Measurements from ENCODE around the gene LDLRAD1. TPM values are rescaled to one million over a fixed set of nuclear protein-coding genes. Genes with fewer than 3 reads are reported as not detected.

LDLRAD1 gene, protein sequence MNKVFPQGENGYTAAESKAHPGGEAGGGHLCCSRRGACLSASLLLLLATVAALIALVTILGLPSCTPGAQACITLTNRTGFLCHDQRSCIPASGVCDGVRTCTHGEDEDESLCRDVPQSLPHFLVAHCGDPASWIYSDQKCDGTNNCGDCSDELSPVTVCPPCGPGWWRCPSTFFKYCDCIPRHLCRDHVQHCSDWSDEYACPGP
- not detected for total RNA-seq

DNA sequence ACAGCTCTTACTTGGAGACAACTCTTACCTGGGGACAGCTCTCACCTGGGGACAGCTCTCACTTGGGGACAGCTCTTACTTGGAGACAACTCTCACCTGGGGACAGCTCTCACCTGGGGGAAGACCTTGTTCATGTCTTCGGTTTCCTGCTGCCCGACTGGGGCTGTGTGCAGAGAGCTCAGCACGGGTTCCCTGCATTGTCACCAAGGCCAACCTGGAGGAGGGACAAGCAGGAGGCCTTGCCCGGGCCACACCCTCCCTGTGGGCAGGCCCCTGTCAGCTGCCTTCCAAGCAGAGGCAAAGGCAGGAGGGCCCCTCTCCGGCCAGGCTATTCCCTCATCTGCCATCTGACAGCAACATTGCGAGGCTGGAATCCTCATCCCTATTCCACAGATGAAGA, at the start of gene LDLRAD1:
Gene LDLRAD1, minus strand, starts transcription at position 208 of the 400 bp plus-strand sequence. Its CDS starts 74 bp downstream, at position 134.
- 41 to 43% methylated on average over 4 to 5 of the region's 6 CpGs for WGBS, 2 donors
- H3K4me3 ChIP-seq (ENCODE audit: low read depth, poor library complexity, severe bottlenecking), result no peak within 1 kb of the TSS
- TF ChIP-seq, protein P1, sequence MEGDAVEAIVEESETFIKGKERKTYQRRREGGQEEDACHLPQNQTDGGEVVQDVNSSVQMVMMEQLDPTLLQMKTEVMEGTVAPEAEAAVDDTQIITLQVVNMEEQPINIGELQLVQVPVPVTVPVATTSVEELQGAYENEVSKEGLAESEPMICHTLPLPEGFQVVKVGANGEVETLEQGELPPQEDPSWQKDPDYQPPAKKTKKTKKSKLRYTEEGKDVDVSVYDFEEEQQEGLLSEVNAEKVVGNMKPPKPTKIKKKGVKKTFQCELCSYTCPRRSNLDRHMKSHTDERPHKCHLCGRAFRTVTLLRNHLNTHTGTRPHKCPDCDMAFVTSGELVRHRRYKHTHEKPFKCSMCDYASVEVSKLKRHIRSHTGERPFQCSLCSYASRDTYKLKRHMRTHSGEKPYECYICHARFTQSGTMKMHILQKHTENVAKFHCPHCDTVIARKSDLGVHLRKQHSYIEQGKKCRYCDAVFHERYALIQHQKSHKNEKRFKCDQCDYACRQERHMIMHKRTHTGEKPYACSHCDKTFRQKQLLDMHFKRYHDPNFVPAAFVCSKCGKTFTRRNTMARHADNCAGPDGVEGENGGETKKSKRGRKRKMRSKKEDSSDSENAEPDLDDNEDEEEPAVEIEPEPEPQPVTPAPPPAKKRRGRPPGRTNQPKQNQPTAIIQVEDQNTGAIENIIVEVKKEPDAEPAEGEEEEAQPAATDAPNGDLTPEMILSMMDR (IDR thresholded peaks at IDR 0.05), result no peak
- TF ChIP-seq POLR2A (IDR thresholded peaks at IDR 0.05), result no peak
- intact Hi-C loops (cut with DNase I; ENCODE audit: low total_unique reads), result no loop called here
- DNase-seq (ENCODE audit: low spot score in 2 of 2), result no peak

DNA sequence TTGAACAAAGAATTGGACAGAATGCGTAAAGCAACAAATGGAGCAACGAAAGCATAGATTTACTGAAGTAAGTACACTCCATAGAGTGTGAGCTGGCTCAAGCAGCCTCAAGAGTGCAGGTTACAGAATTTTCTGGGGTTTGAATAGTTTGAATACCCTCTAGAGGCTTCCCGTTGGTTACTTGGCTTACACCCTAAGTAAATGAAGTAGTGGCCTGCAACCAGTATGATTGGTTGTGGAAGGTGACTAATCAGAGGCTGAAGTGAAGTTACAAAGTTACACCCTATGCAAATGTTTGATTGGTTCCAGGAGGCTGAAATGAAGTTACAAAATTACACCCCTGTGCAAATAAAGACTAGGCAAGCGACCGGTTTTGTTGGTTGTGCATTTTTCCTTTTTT, 46.3 kb upstream of the LDLRAD1 start:
- intact Hi-C loops (cut with DNase I; ENCODE audit: low total_unique reads), result loop anchor here (10.0 kb wide), 1 partner anchor 431 kb away; no protein-coding TSS in a partner anchor
- no peak for DNase-seq (ENCODE audit: low spot score in 2 of 2)
- H3K4me3 ChIP-seq (ENCODE audit: low read depth, poor library complexity, severe bottlenecking), result no peak overlapping the region
- 88 to 91% methylated on average over 5 of the region's 5 CpGs for WGBS, 2 donors
- TF ChIP-seq, protein P1 (IDR thresholded peaks at IDR 0.05), result no peak
- TF ChIP-seq POLR2A (IDR thresholded peaks at IDR 0.05), result no peak

DNA sequence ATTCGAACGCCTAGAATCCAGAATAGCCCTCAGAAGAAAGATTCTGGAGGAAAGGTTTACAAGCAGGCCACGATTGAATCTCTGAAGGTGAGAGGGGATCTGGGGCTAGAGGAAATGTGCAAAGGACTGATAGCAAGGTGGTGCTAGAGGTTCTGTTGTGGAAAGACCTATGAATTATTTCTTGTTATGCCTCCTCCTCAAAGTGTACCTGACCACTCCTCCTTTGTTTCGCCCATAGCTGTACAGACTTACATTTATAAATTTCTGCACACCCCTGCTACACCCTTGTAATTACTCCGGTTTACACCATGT, 36.4 kb upstream of the LDLRAD1 start:
- TF ChIP-seq POLR2A (IDR thresholded peaks at IDR 0.05), result no peak
- TF ChIP-seq, protein P1 (IDR thresholded peaks at IDR 0.05), result no peak
- DNase-seq (ENCODE audit: low spot score in 2 of 2), result no peak
- 40 to 43% methylated on average over 5 of the region's 5 CpGs for WGBS, 2 donors
- H3K4me3 ChIP-seq (ENCODE audit: low read depth, poor library complexity, severe bottlenecking), result no peak overlapping the region
- intact Hi-C loops (cut with DNase I; ENCODE audit: low total_unique reads), result no loop called here

DNA sequence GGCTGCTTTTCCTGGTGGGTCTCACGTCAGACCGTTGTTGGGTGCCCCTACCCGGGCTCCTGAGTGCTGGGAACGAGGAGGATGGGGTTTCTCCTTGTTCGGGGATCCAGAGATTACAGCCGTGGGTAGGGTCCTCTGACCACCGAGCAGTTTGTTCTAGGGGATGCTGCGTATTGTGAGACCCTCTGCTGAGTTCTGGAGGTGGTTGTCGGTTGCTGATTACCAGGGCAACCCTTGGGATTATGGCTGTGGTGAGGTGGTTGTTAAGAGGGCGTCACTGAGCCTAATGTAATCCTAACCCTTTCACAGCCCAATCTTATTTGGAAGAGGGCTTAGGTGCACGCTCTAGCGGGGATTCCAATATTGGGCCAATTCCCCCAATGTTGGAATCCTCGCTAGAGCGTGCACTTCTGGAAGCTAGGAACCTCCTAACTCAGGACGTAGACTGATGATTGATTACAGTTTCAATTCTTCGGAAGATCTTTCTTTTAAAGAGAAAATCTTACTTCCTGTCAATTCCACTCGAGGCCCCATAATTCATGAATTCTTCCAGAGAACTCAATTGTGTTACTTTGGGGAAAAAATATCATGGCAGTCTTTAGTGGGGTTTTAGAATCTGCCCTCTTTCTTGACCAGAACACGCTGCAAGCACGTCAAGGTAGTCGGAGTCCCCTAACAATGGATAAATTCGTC, 35.9 kb upstream of the LDLRAD1 start:
- H3K4me3 ChIP-seq (ENCODE audit: low read depth, poor library complexity, severe bottlenecking), result peak overlapping the region; percentile 54
- no peak for DNase-seq (ENCODE audit: low spot score in 2 of 2)
- TF ChIP-seq, protein P1 (IDR thresholded peaks at IDR 0.05), result no peak
- TF ChIP-seq POLR2A (IDR thresholded peaks at IDR 0.05), result no peak
- intact Hi-C loops (cut with DNase I; ENCODE audit: low total_unique reads), result no loop called here
- WGBS, 2 donors, result 8 to 10% methylated on average over 21 of the region's 21 CpGs

DNA sequence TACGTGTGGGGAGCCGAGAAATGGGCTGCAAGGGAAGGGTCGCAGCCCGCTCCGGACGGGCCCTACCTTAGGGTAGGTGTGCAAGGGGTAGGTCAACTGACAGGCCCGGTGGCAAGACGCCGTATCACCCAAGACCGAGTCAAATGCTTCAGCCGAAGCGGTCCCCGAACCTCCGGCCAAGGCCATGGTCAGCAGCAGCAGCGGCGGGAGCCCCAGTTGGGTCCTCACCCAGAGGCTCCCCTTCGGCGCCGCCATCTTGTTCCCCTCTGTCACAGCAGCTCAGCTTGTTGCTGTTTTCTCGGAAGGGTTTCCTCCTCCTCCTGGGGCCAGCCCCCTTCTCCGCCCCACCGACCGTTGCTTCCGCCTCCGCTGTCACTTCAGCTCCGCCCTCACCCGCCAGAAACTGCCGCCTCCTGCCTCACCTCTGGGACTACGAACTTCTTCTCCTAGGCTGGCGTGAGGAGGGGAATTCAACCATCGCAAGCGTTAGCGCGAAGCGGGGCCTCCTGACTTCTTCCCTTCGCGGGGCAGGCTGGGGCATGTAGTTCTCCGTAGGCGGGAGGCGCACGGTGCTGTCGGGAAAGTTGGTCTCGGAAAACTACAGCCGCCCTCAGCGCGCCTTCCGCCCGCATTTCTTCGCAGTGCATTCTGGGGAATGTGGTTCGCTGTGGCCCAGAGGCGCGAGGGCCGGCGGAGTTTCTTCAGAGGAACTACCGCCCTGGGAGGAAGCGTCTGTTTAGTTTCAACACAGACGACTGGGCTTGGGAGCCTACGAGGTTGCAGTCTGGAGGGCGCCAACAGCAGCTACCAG, 35.2 kb upstream of the LDLRAD1 start, which contains the start of the genes TCEANC2 and TMEM59:
Gene TCEANC2, plus strand, starts transcription at position 675 of the 811 bp plus-strand sequence. CDS start 815 bp downstream, outside the sequence.
Gene TMEM59, minus strand, starts transcription at position 271 of the 811 bp plus-strand sequence. Its CDS starts 16 bp downstream, at position 255.
- DNase-seq (ENCODE audit: low spot score in 2 of 2), result peak; percentile 98 to 99
- intact Hi-C loops (cut with DNase I; ENCODE audit: low total_unique reads), result no loop called here
- H3K4me3 ChIP-seq (ENCODE audit: low read depth, poor library complexity, severe bottlenecking), result peak within 1 kb of the TSS; percentile 83
- WGBS, 2 donors, result 0% methylated on average over 52 to 59 of the region's 59 CpGs
- TF ChIP-seq POLR2A (IDR thresholded peaks at IDR 0.05), result peak in 1 of 2 donors; percentile 39
- TF ChIP-seq, protein P1 (IDR thresholded peaks at IDR 0.05), result no peak
